ENCODE results near the gene GLIS2. TPM values are rescaled to one million over a fixed set of nuclear protein-coding genes. Genes with fewer than 3 reads are reported as not detected.

GLIS2 gene
- total RNA-seq, 1 experiment from 2014 or later: 44.2 TPM

DNA sequence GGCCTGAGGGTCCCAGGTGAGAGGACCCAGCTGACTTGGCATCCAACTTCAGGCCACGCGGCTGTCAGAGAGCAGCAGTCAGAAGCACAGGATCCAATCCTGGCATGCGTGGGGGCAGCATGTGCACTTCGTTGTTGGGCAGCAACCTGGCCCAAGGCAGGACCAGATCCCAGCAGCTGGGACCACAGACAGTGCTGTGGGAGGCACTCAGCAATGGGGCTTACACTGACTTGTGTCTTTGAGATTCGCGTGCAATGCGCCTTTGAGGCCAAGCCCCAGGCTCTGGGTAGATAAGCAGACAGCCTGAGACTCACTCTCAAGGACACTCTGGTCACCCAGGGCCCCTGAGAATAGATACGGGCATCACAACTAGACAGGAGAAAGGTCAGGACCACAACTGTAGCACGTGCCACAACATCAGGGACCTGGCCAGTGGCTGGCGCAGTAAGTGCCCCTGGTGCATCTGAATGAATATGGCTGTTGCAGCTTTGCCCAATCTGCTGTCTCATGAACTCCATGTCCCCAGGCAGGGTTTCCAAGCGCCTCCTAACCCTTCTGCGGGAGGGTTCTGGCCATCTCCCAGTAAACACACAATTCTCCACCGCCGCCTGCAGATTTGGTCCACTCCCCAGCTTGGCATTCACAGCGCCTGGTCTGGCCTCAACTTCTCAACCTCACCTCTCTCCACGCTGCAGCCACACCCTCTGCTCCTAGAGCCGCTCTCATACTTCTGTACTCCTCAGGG is 32.1 kb downstream of the GLIS2 start:
- H3K27ac ChIP-seq: no peak overlapping the region
- BruUV-seq (replicated peaks): no TSS peak
- ChIA-PET POLR2A (ENCODE audit: unreplicated experiment) (no interaction called here), CTCF (no interaction called here)
- TF ChIP-seq, protein P1, sequence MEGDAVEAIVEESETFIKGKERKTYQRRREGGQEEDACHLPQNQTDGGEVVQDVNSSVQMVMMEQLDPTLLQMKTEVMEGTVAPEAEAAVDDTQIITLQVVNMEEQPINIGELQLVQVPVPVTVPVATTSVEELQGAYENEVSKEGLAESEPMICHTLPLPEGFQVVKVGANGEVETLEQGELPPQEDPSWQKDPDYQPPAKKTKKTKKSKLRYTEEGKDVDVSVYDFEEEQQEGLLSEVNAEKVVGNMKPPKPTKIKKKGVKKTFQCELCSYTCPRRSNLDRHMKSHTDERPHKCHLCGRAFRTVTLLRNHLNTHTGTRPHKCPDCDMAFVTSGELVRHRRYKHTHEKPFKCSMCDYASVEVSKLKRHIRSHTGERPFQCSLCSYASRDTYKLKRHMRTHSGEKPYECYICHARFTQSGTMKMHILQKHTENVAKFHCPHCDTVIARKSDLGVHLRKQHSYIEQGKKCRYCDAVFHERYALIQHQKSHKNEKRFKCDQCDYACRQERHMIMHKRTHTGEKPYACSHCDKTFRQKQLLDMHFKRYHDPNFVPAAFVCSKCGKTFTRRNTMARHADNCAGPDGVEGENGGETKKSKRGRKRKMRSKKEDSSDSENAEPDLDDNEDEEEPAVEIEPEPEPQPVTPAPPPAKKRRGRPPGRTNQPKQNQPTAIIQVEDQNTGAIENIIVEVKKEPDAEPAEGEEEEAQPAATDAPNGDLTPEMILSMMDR (conservative IDR thresholded peaks at IDR 0.05): no peak
- H3K4me1 ChIP-seq (replicated peaks; ENCODE audit: insufficient read depth): peaks cover 18% of the 10 kb centered on the region
- H3K9me3 ChIP-seq (ENCODE audit: insufficient read depth, low read depth): no peaks in the 10 kb centered on the region
- H2AFZ ChIP-seq: no peak overlapping the region
- H4K20me1 ChIP-seq (ENCODE audit: insufficient read depth): peaks cover 53% of the 10 kb centered on the region
- peaks cover 66% of the 10 kb centered on the region for H3K79me2 ChIP-seq (ENCODE audit: low read depth)
- no peaks in the 10 kb centered on the region for H3K9me2 ChIP-seq (ENCODE audit: insufficient read depth)
- H3K4me3 ChIP-seq: no peak overlapping the region
- peak in 1 of 2 experiments; percentile 56 for DNase-seq
- no peak overlapping the region for H3K4me2 ChIP-seq
- peaks cover 35% of the 10 kb centered on the region; the same call in 1 of the 2 replicates for H3F3A ChIP-seq (ENCODE audit: insufficient read depth, low read depth)
- H3K36me3 ChIP-seq (ENCODE audit: low read depth): no peaks in the 10 kb centered on the region
- H3K27me3 ChIP-seq (ENCODE audit: insufficient read depth, low read depth): no peaks in the 10 kb centered on the region
- intact Hi-C loops (cut with micrococcal nuclease; ENCODE audit: unreplicated experiment): no loop called here

DNA sequence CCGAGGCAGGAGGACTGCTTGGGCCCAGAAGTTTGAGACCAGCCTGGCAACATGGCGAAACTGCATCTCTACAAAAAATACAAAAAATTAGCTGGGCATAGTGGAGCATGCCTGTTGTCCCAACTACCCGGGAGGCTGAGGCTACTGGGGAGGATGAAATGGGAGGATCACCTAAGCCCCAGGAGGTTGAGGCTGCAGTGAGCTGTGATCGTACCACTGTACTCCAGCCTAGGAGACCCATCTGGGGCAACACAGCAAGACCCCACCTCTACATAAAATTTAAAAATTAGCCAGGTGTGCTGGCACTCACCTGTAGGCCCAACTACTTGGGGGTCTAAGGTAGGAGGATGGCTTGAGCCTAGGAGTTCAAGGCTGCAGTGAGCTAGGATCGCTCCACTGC is 33.5 kb downstream of the GLIS2 start:
- DNase-seq: no peak
- no peaks in the 10 kb centered on the region for H3K27me3 ChIP-seq (ENCODE audit: insufficient read depth, low read depth)
- no peak overlapping the region for H2AFZ ChIP-seq
- no peak overlapping the region for H3K27ac ChIP-seq
- H3K79me2 ChIP-seq (ENCODE audit: low read depth): peaks cover 55% of the 10 kb centered on the region
- no peaks in the 10 kb centered on the region for H3K9me2 ChIP-seq (ENCODE audit: insufficient read depth)
- TF ChIP-seq, protein P1 (conservative IDR thresholded peaks at IDR 0.05): no peak
- TF ChIP-seq EZH2 (IDR thresholded peaks at IDR 0.05; ENCODE audit: low read depth): no peak
- CTCF ChIA-PET: interaction anchor here (0.7 kb wide), 1 partner anchor 24 kb away, joined by 13 read pairs; no protein-coding TSS in a partner anchor
- H3K36me3 ChIP-seq (ENCODE audit: low read depth): no peaks in the 10 kb centered on the region
- intact Hi-C loops (cut with micrococcal nuclease; ENCODE audit: unreplicated experiment): no loop called here
- BruUV-seq (replicated peaks): no TSS peak
- peak overlapping the region; percentile 89; the same call in 1 of the 2 replicates for H3K4me3 ChIP-seq
- H3K9me3 ChIP-seq (ENCODE audit: insufficient read depth, low read depth): no peaks in the 10 kb centered on the region
- peak overlapping the region; percentile 75; the same call in 1 of the 2 replicates for H3K4me2 ChIP-seq
- POLR2A ChIA-PET (ENCODE audit: unreplicated experiment): interaction anchor here (0.6 kb wide), 1 partner anchor 49 kb away, joined by 5 read pairs; no protein-coding TSS in a partner anchor
- H4K20me1 ChIP-seq (ENCODE audit: insufficient read depth): peaks cover 46% of the 10 kb centered on the region
- peaks cover 44% of the 10 kb centered on the region; the same call in 1 of the 2 replicates for H3F3A ChIP-seq (ENCODE audit: insufficient read depth, low read depth)
- peaks cover 32% of the 10 kb centered on the region for H3K4me1 ChIP-seq (replicated peaks; ENCODE audit: insufficient read depth)

DNA sequence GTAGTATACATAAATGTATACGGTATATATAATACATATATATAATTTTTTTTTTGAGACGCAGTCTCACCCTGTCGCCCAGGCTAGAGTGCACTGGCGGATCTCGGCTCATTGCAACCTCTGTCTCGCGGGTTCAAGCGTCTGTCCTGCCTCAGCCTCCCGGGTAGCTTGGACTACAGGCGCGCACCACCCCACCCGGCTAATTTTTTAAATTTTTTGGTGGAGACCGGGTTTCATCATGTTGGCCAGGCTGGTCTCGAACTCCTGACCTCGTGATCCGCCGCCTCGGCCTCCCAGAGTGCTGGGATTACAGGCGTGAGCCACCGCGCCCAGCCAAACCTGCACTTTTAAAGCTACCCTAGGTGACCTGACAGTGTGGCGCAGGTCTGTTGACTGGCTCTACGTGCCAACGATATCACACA is 34.5 kb downstream of the GLIS2 start:
- ChIA-PET POLR2A (ENCODE audit: unreplicated experiment) (interaction anchor here (0.6 kb wide), 2 partner anchors 114 to 170 kb away, joined by 3 read pairs; no protein-coding TSS in a partner anchor), CTCF (interaction anchor here (0.6 to 2.4 kb wide), 2 partner anchors 52 to 1266 kb away, joined by 3 to 6 read pairs; no protein-coding TSS in a partner anchor)
- Histone ChIP-seq H3K4me3 (peak overlapping the region; percentile 89), H3K36me3 (ENCODE audit: low read depth) (no peaks in the 10 kb centered on the region), H3K9me3 (ENCODE audit: insufficient read depth, low read depth) (no peaks in the 10 kb centered on the region), H3K4me2 (peak overlapping the region; percentile 75), H3K27ac (peak overlapping the region; percentile 29), H3K27me3 (ENCODE audit: insufficient read depth, low read depth) (no peaks in the 10 kb centered on the region), H3K9me2 (ENCODE audit: insufficient read depth) (no peaks in the 10 kb centered on the region), H2AFZ (peak overlapping the region; percentile 82), H3K4me1 (replicated peaks; ENCODE audit: insufficient read depth) (peaks cover 32% of the 10 kb centered on the region), H3F3A (ENCODE audit: insufficient read depth, low read depth) (peaks cover 38% of the 10 kb centered on the region; the same call in 1 of the 2 replicates), H4K20me1 (ENCODE audit: insufficient read depth) (peaks cover 45% of the 10 kb centered on the region), H3K79me2 (ENCODE audit: low read depth) (peaks cover 55% of the 10 kb centered on the region)
- TF ChIP-seq, protein P1 (conservative IDR thresholded peaks at IDR 0.05): no peak
- no peak for TF ChIP-seq EZH2 (IDR thresholded peaks at IDR 0.05; ENCODE audit: low read depth)
- BruUV-seq (replicated peaks): no TSS peak
- intact Hi-C loops (cut with micrococcal nuclease; ENCODE audit: unreplicated experiment): no loop called here
- no peak for DNase-seq

Data from PC-9 (cell line).